Upper lobe of left lung (tissue), 6 donors: ENCODE data around the gene ASB1. TPM values are rescaled to one million over a fixed set of nuclear protein-coding genes. Genes with fewer than 3 reads are reported as not detected.

Source experiments
- ATAC-seq, 2 donors: fragments of 200-7000 bp; cut with Tn5 transposase; one replicate each; pipeline ENCODE4 v1.9.1; 2022; ENCODE audit warnings: mild to moderate bottlenecking in 2 of 2, moderate library complexity in 2 of 2; ENCODE audit not compliant: low FRiP score in 2 of 2
- DNase-seq, 2 donors: peaks; one replicate each; pipeline ENCODE4 v3.0.0-alpha.2; 2019 to 2020
- H3K27ac ChIP-seq, 4 donors: fragments of 200-600 bp; sonication (generic); one replicate each; pipeline ENCODE4 v1.5.1; 2016 to 2019
- H3K27me3 ChIP-seq, 4 donors: fragments of 200-600 bp; sonication (generic); one replicate each; pipeline ENCODE4 v1.5.1; 2017 to 2019
- H3K36me3 ChIP-seq, 4 donors: fragments of 200-600 bp; sonication (generic); one replicate each; pipeline ENCODE4 v1.5.1; 2016 to 2019
- H3K4me1 ChIP-seq, 4 donors: fragments of 200-600 bp; sonication (generic); one replicate each; pipeline ENCODE4 v1.5.1; 2018 to 2019
- H3K4me3 ChIP-seq, 4 donors: fragments of 200-600 bp; sonication (generic); one replicate each; pipeline ENCODE4 v1.5.1; 2017 to 2019; ENCODE audit warnings: mild to moderate bottlenecking in 2 of 4, moderate library complexity in 1 of 4
- H3K9me3 ChIP-seq, 4 donors: fragments of 200-600 bp; sonication (generic); one replicate each; pipeline ENCODE4 v1.5.1; 2018 to 2019
- EP300 ChIP-seq, 4 donors: sonication (generic); formaldehyde crosslinking; IDR thresholded peaks; one replicate each; pipeline ENCODE4 v1.5.1; 2017; ENCODE audit warnings: antibody characterized with exemption in 4 of 4, control low read depth in 2 of 4
- POLR2A ChIP-seq, 4 donors: fragments of 450-650 bp; IDR thresholded peaks; one replicate each; pipeline ENCODE4 v1.5.1; 2016 to 2017; ENCODE audit warnings: antibody characterized with exemption in 4 of 4, mild to moderate bottlenecking in 2 of 4
- POLR2AphosphoS5 ChIP-seq, 2 donors: sonication (generic); formaldehyde crosslinking; IDR thresholded peaks; one replicate each; pipeline ENCODE4 v1.5.1; 2017; ENCODE audit warnings: antibody characterized with exemption in 2 of 2
- WGBS, 2 donors: methylation state at CpG; one replicate each; pipeline ENCODE4 v1.1.5; 2017 to 2018; 5-methylcytosine and 5-hydroxymethylcytosine counted together
- total RNA-seq, 6 donors: library from RNA; depleted of rRNA in 4 of 6; stranded (reverse); fragments of >200 nt in 4 of 6; gene quantifications; one replicate each; pipeline versions ENCODE4 v1.1.0 to v1.2.1, GENCODE V29; 2016 to 2021
- TF ChIP-seq, protein P1 (sequence below), 6 experiments: fragments of 450-650 bp in 4 of 6; fragments of 200-600 bp in 2 of 6; sonication (generic) in 2 of 6; IDR thresholded peaks; one replicate each; pipeline ENCODE4 v1.5.1; 2016 to 2019; ENCODE audit warnings: antibody characterized with exemption in 6 of 6
- donor health status: DM: no; HTN: no; CAD: no; lungs with moderate emphysema.
- donor health status: DM: no; HTN: yes; CAD: no; lungs with severe emphysema.

The ASB1 gene
- total RNA-seq, 6 donors from 2014 or later, result 12.7 to 29.4 (median 24.3) TPM

DNA sequence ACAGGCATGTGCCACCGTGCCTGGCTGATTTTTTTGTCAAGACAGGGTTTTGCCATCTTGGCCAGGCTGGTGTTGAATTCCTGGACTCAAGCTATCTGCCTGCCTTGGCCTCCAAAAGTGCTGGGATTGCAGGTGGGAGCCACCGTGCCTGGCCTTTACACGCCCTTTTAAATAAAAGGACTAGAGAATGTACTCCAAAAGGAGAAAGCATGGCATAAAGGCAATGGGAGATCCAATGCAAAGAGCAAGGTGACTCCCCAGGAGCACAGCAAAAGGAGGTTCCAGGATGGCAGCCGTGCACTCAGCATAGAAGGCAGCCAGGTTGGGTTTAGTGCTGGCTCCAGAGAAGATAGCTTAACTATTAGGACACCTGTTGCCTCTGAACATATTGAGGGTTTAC is 27.1 kb downstream of the ASB1 start:
- no peak for ATAC-seq
- no peak for DNase-seq

DNA sequence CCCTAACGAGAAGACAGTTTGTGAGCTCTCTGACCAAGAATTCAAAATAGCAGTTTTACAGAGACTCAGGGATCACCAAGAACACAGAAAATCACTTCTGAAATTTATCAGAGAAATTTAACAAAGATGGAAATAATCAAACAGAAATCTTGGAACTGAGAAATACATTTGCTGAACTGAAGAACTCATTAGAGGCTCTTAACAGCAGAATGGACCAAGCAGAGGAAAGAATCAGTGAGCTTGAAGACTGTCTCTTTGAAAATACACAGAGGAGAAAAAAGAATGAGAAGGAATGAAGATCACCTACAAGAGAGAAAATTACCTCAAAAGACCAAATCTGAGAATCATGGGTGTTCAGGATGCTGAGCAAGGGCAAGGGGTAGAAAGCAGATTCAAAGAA is 29.7 kb downstream of the ASB1 start:
- ATAC-seq (no peak), DNase-seq (no peak)
- H3K27me3 ChIP-seq, result no peaks in the 10 kb centered on the region
- no peaks in the 10 kb centered on the region for H3K4me1 ChIP-seq
- H3K36me3 ChIP-seq, result peaks cover 0 to 14% (median 5%) of the 10 kb centered on the region in 4 donors
- no peak overlapping the region for H3K4me3 ChIP-seq
- no peak for TF ChIP-seq POLR2AphosphoS5 (IDR thresholded peaks at IDR 0.05)
- TF ChIP-seq EP300 (IDR thresholded peaks at IDR 0.05), result no peak
- TF ChIP-seq, protein P1, sequence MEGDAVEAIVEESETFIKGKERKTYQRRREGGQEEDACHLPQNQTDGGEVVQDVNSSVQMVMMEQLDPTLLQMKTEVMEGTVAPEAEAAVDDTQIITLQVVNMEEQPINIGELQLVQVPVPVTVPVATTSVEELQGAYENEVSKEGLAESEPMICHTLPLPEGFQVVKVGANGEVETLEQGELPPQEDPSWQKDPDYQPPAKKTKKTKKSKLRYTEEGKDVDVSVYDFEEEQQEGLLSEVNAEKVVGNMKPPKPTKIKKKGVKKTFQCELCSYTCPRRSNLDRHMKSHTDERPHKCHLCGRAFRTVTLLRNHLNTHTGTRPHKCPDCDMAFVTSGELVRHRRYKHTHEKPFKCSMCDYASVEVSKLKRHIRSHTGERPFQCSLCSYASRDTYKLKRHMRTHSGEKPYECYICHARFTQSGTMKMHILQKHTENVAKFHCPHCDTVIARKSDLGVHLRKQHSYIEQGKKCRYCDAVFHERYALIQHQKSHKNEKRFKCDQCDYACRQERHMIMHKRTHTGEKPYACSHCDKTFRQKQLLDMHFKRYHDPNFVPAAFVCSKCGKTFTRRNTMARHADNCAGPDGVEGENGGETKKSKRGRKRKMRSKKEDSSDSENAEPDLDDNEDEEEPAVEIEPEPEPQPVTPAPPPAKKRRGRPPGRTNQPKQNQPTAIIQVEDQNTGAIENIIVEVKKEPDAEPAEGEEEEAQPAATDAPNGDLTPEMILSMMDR (IDR thresholded peaks at IDR 0.05), result no peak
- no peak for TF ChIP-seq POLR2A (IDR thresholded peaks at IDR 0.05)
- 87 to 95% methylated on average over 1 of the region's 1 CpG for WGBS, 2 donors
- H3K9me3 ChIP-seq, result no peaks in the 10 kb centered on the region
- no peak overlapping the region for H3K27ac ChIP-seq

More for the DNA sequence above, 27.1 kb downstream of the ASB1 start:
- no peak for TF ChIP-seq EP300 (IDR thresholded peaks at IDR 0.05)
- TF ChIP-seq, protein P1 (IDR thresholded peaks at IDR 0.05), result no peak
- Histone ChIP-seq H3K4me1 (peaks cover 0 to 12% (median 8%) of the 10 kb centered on the region in 4 donors), H3K27ac (no peak overlapping the region), H3K36me3 (peaks cover 0 to 34% (median 17%) of the 10 kb centered on the region in 4 donors), H3K9me3 (no peaks in the 10 kb centered on the region), H3K4me3 (no peak overlapping the region), H3K27me3 (no peaks in the 10 kb centered on the region)
- 97% methylated on average over 4 of the region's 4 CpGs for WGBS, 2 donors

GRCh38 chr2:238456970-238457926 is 30.5 kb downstream of the ASB1 start:
- Histone ChIP-seq H3K4me3 (no peak overlapping the region), H3K9me3 (no peaks in the 10 kb centered on the region), H3K4me1 (no peaks in the 10 kb centered on the region), H3K27me3 (no peaks in the 10 kb centered on the region), H3K36me3 (peaks cover 0 to 6% (median 2%) of the 10 kb centered on the region in 4 donors), H3K27ac (no peak overlapping the region)
- WGBS, 2 donors, result 90 to 96% methylated on average over 10 of the region's 10 CpGs
- no peak for DNase-seq
- no peak for TF ChIP-seq POLR2AphosphoS5 (IDR thresholded peaks at IDR 0.05)
- no peak for TF ChIP-seq EP300 (IDR thresholded peaks at IDR 0.05)
- TF ChIP-seq POLR2A (IDR thresholded peaks at IDR 0.05), result no peak
- TF ChIP-seq, protein P1 (IDR thresholded peaks at IDR 0.05), result no peak
- peak in 1 of 2 donors; percentile 8 for ATAC-seq

GRCh38 chr2:238457927-238458324 is 31.2 kb downstream of the ASB1 start:
- Histone ChIP-seq H3K9me3 (no peaks in the 10 kb centered on the region), H3K27me3 (no peaks in the 10 kb centered on the region), H3K36me3 (no peaks in the 10 kb centered on the region), H3K4me1 (no peaks in the 10 kb centered on the region), H3K4me3 (no peak overlapping the region), H3K27ac (no peak overlapping the region)
- TF ChIP-seq EP300 (IDR thresholded peaks at IDR 0.05) (no peak), POLR2A (IDR thresholded peaks at IDR 0.05) (no peak), POLR2AphosphoS5 (IDR thresholded peaks at IDR 0.05) (no peak)
- TF ChIP-seq, protein P1 (IDR thresholded peaks at IDR 0.05), result no peak
- 79 to 84% methylated on average over 3 of the region's 3 CpGs for WGBS, 2 donors
- DNase-seq (no peak), ATAC-seq (peak in 1 of 2 donors; percentile 60)
